Progenitor cell of endocrine pancreas (in vitro differentiated cells): ENCODE results near the gene ATP6V0D1. TPM values are rescaled to one million over a fixed set of nuclear protein-coding genes. Genes with fewer than 3 reads are reported as not detected.

Experiments used
- DNase-seq: peaks from one replicate; pipeline ENCODE4 v3.0.0; 2021; ENCODE audit warnings: low spot score; ENCODE audit not compliant: unreplicated experiment
- H3K27ac Mint-ChIP-seq: 2 replicates; pipeline ENCODE4 v1.8.0; 2021; ENCODE audit warnings: mild to moderate bottlenecking, moderate library complexity, mixed read lengths
- H3K27me3 Mint-ChIP-seq: 2 replicates; pipeline ENCODE4 v1.8.0; 2021; ENCODE audit warnings: mixed read lengths
- H3K36me3 Mint-ChIP-seq: 2 replicates; pipeline ENCODE4 v1.8.0; 2022; ENCODE audit warnings: mixed read lengths; ENCODE audit not compliant: insufficient read depth
- H3K4me1 Mint-ChIP-seq: 2 replicates; pipeline ENCODE4 v1.8.0; 2021; ENCODE audit warnings: low read depth, mixed read lengths
- H3K4me3 Mint-ChIP-seq: 2 replicates; pipeline ENCODE4 v1.8.0; 2021; ENCODE audit warnings: low read depth, mild to moderate bottlenecking, moderate library complexity, mixed read lengths
- H3K9me3 Mint-ChIP-seq: 2 replicates; pipeline ENCODE4 v1.8.0; 2021; ENCODE audit warnings: low read depth, mixed read lengths
- total RNA-seq: library from RNA; stranded (reverse); gene quantifications from 2 replicates; pipeline ENCODE4 v1.2.1, GENCODE V29; 2021
- TF ChIP-seq, protein P1 (sequence below): fragments of 200-600 bp; sonication (generic); IDR thresholded peaks from one replicate; pipeline ENCODE4 v1.5.0; 2021; ENCODE audit warnings: antibody characterized with exemption, mild to moderate bottlenecking; ENCODE audit not compliant: unreplicated experiment

Gene ATP6V0D1
- total RNA-seq, 1 donor from 2014 or later: 65.3 TPM

DNA sequence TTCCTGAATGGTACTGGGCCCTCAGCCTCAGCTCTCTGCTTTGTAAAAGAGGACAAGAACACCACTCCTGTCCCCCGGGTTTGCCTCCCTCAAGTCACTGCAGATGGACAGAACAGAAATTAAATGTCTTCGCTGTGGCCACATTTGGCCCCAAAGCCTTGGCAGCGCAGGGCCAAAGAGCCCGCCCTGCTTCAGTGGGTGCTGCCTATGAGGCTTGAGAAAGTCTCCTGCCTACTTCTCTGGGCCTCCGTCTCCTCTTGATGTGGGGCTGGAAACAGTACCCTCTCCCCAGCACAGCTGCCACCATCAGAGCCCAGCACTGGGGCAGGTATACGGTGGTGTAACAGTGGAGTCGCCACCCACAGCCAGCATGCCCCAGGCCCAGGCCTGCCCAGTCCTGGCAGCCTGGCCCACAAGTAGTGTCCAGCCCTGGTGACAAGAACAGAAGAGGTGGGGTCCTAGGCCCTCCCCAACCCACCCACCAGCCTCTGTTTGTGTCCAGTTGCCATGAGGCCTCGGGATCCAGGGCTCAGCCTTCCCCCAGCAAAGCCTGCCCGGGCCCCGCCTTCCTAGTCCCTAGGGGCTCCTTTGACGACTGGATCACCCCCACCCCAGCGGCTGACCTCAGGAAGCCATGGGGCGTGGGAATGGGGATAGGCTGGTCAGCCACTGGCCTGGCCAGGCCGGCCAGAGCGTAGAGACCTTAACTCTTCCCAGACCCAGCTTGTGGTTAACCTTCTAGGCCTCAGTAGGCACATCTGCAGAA is 83.7 kb downstream of the ATP6V0D1 start:
- H3K36me3 Mint-ChIP-seq: no peaks in the 10 kb centered on the region
- no peak overlapping the region for H3K4me3 Mint-ChIP-seq
- DNase-seq: no peak
- TF ChIP-seq, protein P1, sequence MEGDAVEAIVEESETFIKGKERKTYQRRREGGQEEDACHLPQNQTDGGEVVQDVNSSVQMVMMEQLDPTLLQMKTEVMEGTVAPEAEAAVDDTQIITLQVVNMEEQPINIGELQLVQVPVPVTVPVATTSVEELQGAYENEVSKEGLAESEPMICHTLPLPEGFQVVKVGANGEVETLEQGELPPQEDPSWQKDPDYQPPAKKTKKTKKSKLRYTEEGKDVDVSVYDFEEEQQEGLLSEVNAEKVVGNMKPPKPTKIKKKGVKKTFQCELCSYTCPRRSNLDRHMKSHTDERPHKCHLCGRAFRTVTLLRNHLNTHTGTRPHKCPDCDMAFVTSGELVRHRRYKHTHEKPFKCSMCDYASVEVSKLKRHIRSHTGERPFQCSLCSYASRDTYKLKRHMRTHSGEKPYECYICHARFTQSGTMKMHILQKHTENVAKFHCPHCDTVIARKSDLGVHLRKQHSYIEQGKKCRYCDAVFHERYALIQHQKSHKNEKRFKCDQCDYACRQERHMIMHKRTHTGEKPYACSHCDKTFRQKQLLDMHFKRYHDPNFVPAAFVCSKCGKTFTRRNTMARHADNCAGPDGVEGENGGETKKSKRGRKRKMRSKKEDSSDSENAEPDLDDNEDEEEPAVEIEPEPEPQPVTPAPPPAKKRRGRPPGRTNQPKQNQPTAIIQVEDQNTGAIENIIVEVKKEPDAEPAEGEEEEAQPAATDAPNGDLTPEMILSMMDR: no peak
- no peak overlapping the region for H3K27ac Mint-ChIP-seq
- H3K4me1 Mint-ChIP-seq: peaks cover 18% of the 10 kb centered on the region
- H3K27me3 Mint-ChIP-seq: peaks cover 25% of the 10 kb centered on the region
- no peaks in the 10 kb centered on the region for H3K9me3 Mint-ChIP-seq

DNA sequence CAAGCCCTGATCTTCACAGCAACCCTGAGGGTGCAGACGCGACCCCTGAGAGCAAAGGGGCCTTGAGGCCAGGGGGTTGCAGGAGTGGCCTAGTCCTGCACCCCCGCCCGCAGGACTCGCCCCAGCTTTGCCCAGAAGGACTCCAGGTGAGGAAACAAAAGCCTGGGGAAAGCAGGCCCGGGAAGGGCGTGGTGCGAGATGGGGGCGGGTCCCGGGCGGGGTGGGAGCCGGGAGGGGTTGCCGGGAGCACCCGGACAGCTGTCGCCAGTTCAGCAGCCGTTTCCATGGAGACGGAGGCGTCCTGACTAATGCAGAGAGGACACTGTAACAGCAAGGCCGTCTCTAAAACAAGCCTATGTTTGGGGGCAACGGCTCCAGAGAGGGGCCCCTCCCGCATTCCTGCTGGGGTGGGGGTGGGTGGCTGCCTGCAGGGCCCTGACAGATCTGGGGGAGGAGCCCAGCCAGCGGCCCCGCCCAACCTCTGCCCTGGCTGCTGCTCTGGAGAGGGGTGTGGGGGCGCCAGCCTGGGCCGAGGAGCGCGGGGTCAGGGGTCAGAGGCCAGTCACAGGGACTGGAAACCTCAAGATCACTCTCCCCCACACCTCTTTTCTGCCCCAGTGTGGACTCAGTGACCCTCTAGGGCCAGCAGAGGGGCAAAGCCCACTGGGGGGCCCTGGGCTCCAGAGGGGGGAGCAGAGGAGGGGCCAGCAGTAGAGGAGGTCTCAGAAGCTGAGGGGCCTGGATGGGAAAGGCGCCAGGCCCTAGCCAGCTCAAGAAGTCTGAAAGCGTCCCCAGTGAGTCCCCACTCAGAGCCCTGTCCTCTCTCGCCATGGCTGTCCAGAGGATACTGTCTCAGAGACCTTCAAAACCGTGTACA is 84.6 kb downstream of the ATP6V0D1 start:
- TF ChIP-seq, protein P1: no peak
- H3K36me3 Mint-ChIP-seq: no peaks in the 10 kb centered on the region
- H3K27me3 Mint-ChIP-seq: peaks cover 17% of the 10 kb centered on the region
- H3K4me3 Mint-ChIP-seq: no peak overlapping the region
- peak overlapping the region; percentile 62 for H3K27ac Mint-ChIP-seq
- peaks cover 16% of the 10 kb centered on the region for H3K4me1 Mint-ChIP-seq
- no peak for DNase-seq
- H3K9me3 Mint-ChIP-seq: no peaks in the 10 kb centered on the region

DNA sequence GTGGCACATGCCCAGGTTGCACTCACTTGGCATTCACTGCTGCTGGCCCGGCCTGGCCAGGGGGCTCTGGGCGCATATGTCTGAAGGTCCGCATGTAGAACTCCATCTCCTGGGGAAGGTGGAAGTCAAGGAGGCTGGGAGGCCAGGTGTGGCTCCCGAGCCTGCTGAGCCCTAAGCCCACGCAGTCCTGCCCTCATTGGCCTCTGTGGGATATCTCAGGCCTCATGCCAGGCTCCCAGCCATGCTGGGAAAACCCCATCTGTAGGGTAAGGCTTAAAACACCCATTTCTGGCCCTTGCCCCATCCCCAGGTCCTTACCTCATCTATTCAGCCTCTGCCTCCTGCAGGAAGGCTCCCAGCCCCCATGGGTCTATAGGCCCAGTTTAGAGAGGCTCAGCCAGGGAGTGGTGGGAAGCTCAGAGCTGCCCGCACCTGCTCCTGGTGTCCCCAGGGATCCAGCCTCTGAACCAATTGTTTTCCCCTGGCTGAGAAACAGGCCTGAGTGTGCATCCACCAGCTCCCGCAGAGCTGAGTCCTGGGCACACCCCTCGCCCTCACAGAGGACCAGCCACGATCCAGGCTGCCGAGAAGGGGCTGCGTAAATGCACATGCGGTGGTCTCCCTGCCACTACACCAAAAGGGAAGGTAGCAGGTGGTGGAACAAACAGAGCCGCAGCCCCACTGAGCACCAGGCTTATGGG is 85.3 kb downstream of the ATP6V0D1 start:
- no peak for DNase-seq
- H3K4me3 Mint-ChIP-seq: no peak overlapping the region
- peaks cover 16% of the 10 kb centered on the region for H3K4me1 Mint-ChIP-seq
- H3K36me3 Mint-ChIP-seq: no peaks in the 10 kb centered on the region
- peak overlapping the region; percentile 62 for H3K27ac Mint-ChIP-seq
- peaks cover 20% of the 10 kb centered on the region for H3K27me3 Mint-ChIP-seq
- TF ChIP-seq, protein P1: no peak
- H3K9me3 Mint-ChIP-seq: no peaks in the 10 kb centered on the region

DNA sequence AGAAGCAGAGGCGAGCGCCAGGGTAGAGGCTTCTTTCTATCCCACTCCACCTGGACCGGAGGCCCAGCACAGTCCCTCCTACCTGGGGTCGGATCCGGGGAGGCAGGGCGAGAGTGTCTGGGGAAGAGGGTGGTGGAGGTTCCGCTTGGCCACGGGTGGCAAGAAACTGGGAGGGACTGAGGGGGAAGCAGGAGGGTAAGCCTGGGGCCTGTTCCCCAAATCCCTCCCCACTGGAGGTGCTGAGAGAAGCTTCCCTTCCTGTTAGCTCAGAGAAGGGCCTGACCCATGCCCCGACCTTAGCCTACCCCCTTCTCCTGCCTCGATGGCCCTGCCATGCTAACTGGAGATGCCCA is 85.9 kb downstream of the ATP6V0D1 start:
- Mint-ChIP-seq H3K36me3 (no peaks in the 10 kb centered on the region), H3K4me1 (peaks cover 16% of the 10 kb centered on the region), H3K27ac (no peak overlapping the region), H3K27me3 (peaks cover 22% of the 10 kb centered on the region), H3K4me3 (no peak overlapping the region), H3K9me3 (no peaks in the 10 kb centered on the region)
- TF ChIP-seq, protein P1: no peak
- DNase-seq: no peak
